HG03060 (cell line): ENCODE data around the gene SLC25A11.
"Not testable (repeated sequence)": the region's sequence is repeated elsewhere in the genome, so short reads cannot be mapped to it uniquely, and the experiment has no call there.

ENCODE experiments used
- ATAC-seq: cut with Tn5 transposase; IDR thresholded peaks from one replicate; pipeline ENCODE4 v1.9.1; 2021; ENCODE audit warnings: low read depth, moderate number of reproducible peaks; ENCODE audit not compliant: unreplicated experiment

The SLC25A11 gene

GRCh38 chr17:4921320-4921719, 18.5 kb downstream of the SLC25A11 start:
- ATAC-seq, result no peak

GRCh38 chr17:4920351-4921048, 19.3 kb downstream of the SLC25A11 start:
- no peak for ATAC-seq

- no peak for ATAC-seq
Observed at GRCh38 chr17:4919511-4920047, 20.3 kb downstream of the SLC25A11 start.

- ATAC-seq, result not testable (repeated sequence)
Observed at GRCh38 chr17:4914551-4914950, 25.3 kb downstream of the SLC25A11 start.

GRCh38 chr17:4913994-4914393, 25.9 kb downstream of the SLC25A11 start:
- ATAC-seq, result no peak

GRCh38 chr17:4908711-4909496, 30.9 kb downstream of the SLC25A11 start:
- no peak for ATAC-seq

- ATAC-seq, result no peak
Observed at GRCh38 chr17:4908301-4908700, 31.5 kb downstream of the SLC25A11 start.

GRCh38 chr17:4906642-4907041, 33.2 kb downstream of the SLC25A11 start:
- not testable (repeated sequence) for ATAC-seq

- no peak for ATAC-seq
Observed at GRCh38 chr17:4903051-4903818, 36.6 kb downstream of the SLC25A11 start, which contains the start of gene CHRNE. Gene CHRNE (minus strand): TSS chr17:4903098. CDS start chr17:4903063, 35 bp downstream.

GRCh38 chr17:4902540-4902939, 37.3 kb downstream of the SLC25A11 start:
- no peak for ATAC-seq

GRCh38 chr17:4901648-4902344, 38.0 kb downstream of the SLC25A11 start:
- ATAC-seq, result no peak

- ATAC-seq, result no peak
Observed at GRCh38 chr17:4901108-4901647, 38.7 kb downstream of the SLC25A11 start.

GRCh38 chr17:4900231-4901107, 39.4 kb downstream of the SLC25A11 start:
- ATAC-seq, result no peak

- no peak for ATAC-seq
Observed at GRCh38 chr17:4899341-4900230, 40.3 kb downstream of the SLC25A11 start, which contains the start of gene C17orf107. Gene C17orf107 (plus strand): TSS chr17:4899536. CDS start chr17:4899763, 227 bp downstream.

- no peak for ATAC-seq
Observed at GRCh38 chr17:4898927-4899326, 40.9 kb downstream of the SLC25A11 start.

GRCh38 chr17:4898351-4898750, 41.5 kb downstream of the SLC25A11 start:
- ATAC-seq, result no peak

- ATAC-seq, result no peak
Observed at GRCh38 chr17:4897785-4898184, 42.1 kb downstream of the SLC25A11 start.

- ATAC-seq, result no peak
Observed at GRCh38 chr17:4897198-4897687, 42.6 kb downstream of the SLC25A11 start.
